ENCODE results near the gene IFRD2. TPM values are rescaled to one million over a fixed set of nuclear protein-coding genes. Genes with fewer than 3 reads are reported as not detected.

IFRD2 gene
- total and polyA plus RNA-seq, 9 of the 15 experiments (the other 6 are each of a cell fraction or from before 2014, with no cell fraction given), result 30.5 to 115 (median 52.8) TPM

GRCh38 chr3:50250514-50250913 is 41.7 kb downstream of the IFRD2 start (continued):
- no peak for TF ChIP-seq MGA (IDR thresholded peaks at IDR 0.05)
- TF ChIP-seq XRCC3 (IDR thresholded peaks at IDR 0.05), result no peak
- TF ChIP-seq PPARD (CRISPR knock-in tag; IDR thresholded peaks at IDR 0.05), result no peak
- no peak for TF ChIP-seq SIN3A (IDR thresholded peaks at IDR 0.05; ENCODE audit: borderline replicate concordance in 2 of 2, control insufficient read depth in 1 of 2, low read depth in 2 of 2, low read length in 2 of 2)
- no peak for TF ChIP-seq BHLHE40 (IDR thresholded peaks at IDR 0.05; ENCODE audit: low read length)
